Coronary artery (tissue), 2 donors: Measurements from ENCODE around the gene PAN2.

Experiments
- DNase-seq: peaks from one replicate; pipeline ENCODE4 v3.0.0-alpha.2; 2017; ENCODE audit warnings: low spot score
- H3K27ac ChIP-seq, 2 donors: fragments of 200-600 bp; sonication (generic); one replicate each; pipeline ENCODE4 v1.5.1; 2016 to 2019
- H3K4me3 ChIP-seq: fragments of 200-600 bp; sonication (generic); 2 replicates; pipeline ENCODE4 v1.5.1; 2016; ENCODE audit warnings: mild to moderate bottlenecking, moderate library complexity
- CTCF ChIP-seq: fragments of 200-600 bp; sonication (generic); IDR thresholded peaks from one replicate; pipeline ENCODE4 v1.5.1; 2019; ENCODE audit warnings: antibody characterized with exemption

The PAN2 gene

GRCh38 chr12:56333679-56334489 lies at the start of gene PAN2:
TSS of gene PAN2 (minus strand) at chr12:56334000. CDS start at chr12:56333094, 906 bp downstream.
- peak; percentile 97 for DNase-seq
- peak within 1 kb of the TSS; percentile 80 for H3K4me3 ChIP-seq
- peak within 1 kb of the TSS; percentile 88 to 98 for H3K27ac ChIP-seq
- TF ChIP-seq CTCF, result peak; percentile 53

GRCh38 chr12:56382611-56383010 lies 48.8 kb upstream of the PAN2 start:
- Histone ChIP-seq H3K4me3 (no peak overlapping the region), H3K27ac (no peak overlapping the region)
- no peak for DNase-seq
- TF ChIP-seq CTCF, result no peak

- no peak for DNase-seq
- no peak overlapping the region for H3K27ac ChIP-seq
- TF ChIP-seq CTCF, result no peak
- no peak overlapping the region for H3K4me3 ChIP-seq
Measured at GRCh38 chr12:56377989-56378316, 44.2 kb upstream of the PAN2 start.

- Histone ChIP-seq H3K4me3 (no peak overlapping the region), H3K27ac (no peak overlapping the region)
- no peak for DNase-seq
- no peak for TF ChIP-seq CTCF
Measured at GRCh38 chr12:56377310-56377988, 43.6 kb upstream of the PAN2 start.

- H3K4me3 ChIP-seq, result no peak overlapping the region
- no peak for DNase-seq
- no peak overlapping the region for H3K27ac ChIP-seq
- TF ChIP-seq CTCF, result no peak
Measured at GRCh38 chr12:56375598-56376434, 42.0 kb upstream of the PAN2 start.

GRCh38 chr12:56374726-56375597 lies 41.2 kb upstream of the PAN2 start:
- no peak overlapping the region for H3K4me3 ChIP-seq
- DNase-seq, result no peak
- no peak overlapping the region for H3K27ac ChIP-seq
- TF ChIP-seq CTCF, result no peak
